ENCODE measurements around the gene ECE1. TPM values are rescaled to one million over a fixed set of nuclear protein-coding genes. Genes with fewer than 3 reads are reported as not detected.

Gene ECE1
- total and polyA plus RNA-seq, 9 of the 15 experiments (the other 6 are each of a cell fraction or from before 2014, with no cell fraction given) = 0.56 to 34.8 (median 11.0) TPM

- no peak for TF ChIP-seq GTF3C2 (IDR thresholded peaks at IDR 0.05; ENCODE audit: borderline replicate concordance, extremely low read depth, insufficient read length)
- TF ChIP-seq IFI16 (CRISPR knock-in tag; IDR thresholded peaks at IDR 0.05) = no peak
- no peak for TF ChIP-seq HEY1 (CRISPR knock-in tag; IDR thresholded peaks at IDR 0.05; ENCODE audit: borderline replicate concordance)
- TF ChIP-seq CCAR2 (IDR thresholded peaks at IDR 0.05; ENCODE audit: low read depth, low read length) = no peak
- TF ChIP-seq GATAD2A (IDR thresholded peaks at IDR 0.05) = peak; percentile 99
- TF ChIP-seq ZNF780A (CRISPR knock-in tag; IDR thresholded peaks at IDR 0.05) = no peak
- no peak for TF ChIP-seq ZMIZ1 (IDR thresholded peaks at IDR 0.05; ENCODE audit: low read depth in 2 of 2, low read length in 2 of 2)
- peak; percentile 85; the same call in 1 of the 2 replicates for TF ChIP-seq CBX1 (IDR thresholded peaks at IDR 0.05; ENCODE audit: low read depth)
- TF ChIP-seq ZNF24 (IDR thresholded peaks at IDR 0.05) = no peak
- TF ChIP-seq NONO (IDR thresholded peaks at IDR 0.05; ENCODE audit: low read depth in 2 of 2, low read length in 1 of 2) = peak in 1 of 2 experiments; percentile 74; a peak in 1 of 4 replicates
- peak; percentile 99 for TF ChIP-seq L3MBTL2 (IDR thresholded peaks at IDR 0.05)
- TF ChIP-seq ZBTB11 (CRISPR knock-in tag; IDR thresholded peaks at IDR 0.05) = 0 out of 6 replicates have a peak, but pooled peaks of 1 of the 3 experiments have one; percentile 43
- TF ChIP-seq ZFX (CRISPR knock-in tag; IDR thresholded peaks at IDR 0.05) = peak; percentile 94
- 0 out of 2 replicates have a peak, but pooled peaks have one; percentile 6 for TF ChIP-seq CHD2 (IDR thresholded peaks at IDR 0.05; ENCODE audit: low read depth, low read length)
- no peak for TF ChIP-seq NFE2L1 (tag; IDR thresholded peaks at IDR 0.05; ENCODE audit: borderline replicate concordance, low read depth)
- peak; percentile 68; the same call in 1 of the 2 replicates for TF ChIP-seq FOXP1 (CRISPR knock-in tag; IDR thresholded peaks at IDR 0.05)
Observed at GRCh38 chr1:21176586-21177555, 113.4 kb downstream of the ECE1 start, which contains the start of gene EIF4G3 (continued).
